ENCODE measurements around the gene ZRANB1.

DNA sequence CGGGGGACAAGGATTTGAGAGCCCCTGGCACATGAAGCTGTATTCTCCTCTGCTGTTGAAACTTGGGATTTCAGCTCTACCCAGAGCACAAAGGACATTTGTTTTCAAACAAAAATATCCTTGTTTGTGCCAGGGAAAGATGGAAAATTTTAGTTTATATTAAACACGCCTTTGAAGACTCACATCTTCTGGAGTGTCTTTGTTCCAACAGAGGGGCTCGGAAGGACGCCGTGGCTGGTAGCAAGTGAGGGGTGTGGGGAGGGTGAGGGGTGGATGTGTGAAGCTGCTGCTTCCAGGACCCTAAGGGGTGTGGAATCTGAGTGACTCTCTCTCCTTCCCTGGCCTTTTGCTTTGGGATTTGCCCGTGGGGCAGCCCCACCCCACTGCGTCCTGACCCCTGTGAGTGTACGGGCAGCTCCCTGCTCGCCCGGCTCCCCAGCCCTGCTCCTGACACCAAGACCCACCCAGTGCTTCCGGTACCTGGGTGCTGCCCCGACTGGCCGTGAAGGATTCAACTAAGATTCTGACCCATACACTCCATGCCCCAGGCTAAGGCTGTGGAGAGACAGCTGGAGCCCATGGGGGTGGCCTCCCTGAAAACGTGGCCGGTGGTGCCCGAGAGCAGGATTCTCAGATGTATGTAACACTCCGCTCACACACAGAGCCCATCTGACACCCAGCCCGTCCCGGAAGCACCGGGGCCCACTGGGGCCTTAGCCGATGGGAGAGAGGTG is 59.6 kb downstream of the ZRANB1 start:
- TF ChIP-seq, protein P1, sequence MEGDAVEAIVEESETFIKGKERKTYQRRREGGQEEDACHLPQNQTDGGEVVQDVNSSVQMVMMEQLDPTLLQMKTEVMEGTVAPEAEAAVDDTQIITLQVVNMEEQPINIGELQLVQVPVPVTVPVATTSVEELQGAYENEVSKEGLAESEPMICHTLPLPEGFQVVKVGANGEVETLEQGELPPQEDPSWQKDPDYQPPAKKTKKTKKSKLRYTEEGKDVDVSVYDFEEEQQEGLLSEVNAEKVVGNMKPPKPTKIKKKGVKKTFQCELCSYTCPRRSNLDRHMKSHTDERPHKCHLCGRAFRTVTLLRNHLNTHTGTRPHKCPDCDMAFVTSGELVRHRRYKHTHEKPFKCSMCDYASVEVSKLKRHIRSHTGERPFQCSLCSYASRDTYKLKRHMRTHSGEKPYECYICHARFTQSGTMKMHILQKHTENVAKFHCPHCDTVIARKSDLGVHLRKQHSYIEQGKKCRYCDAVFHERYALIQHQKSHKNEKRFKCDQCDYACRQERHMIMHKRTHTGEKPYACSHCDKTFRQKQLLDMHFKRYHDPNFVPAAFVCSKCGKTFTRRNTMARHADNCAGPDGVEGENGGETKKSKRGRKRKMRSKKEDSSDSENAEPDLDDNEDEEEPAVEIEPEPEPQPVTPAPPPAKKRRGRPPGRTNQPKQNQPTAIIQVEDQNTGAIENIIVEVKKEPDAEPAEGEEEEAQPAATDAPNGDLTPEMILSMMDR (IDR thresholded peaks at IDR 0.05; ENCODE audit: poor library complexity) = no peak
- TF ChIP-seq EZH2 (IDR thresholded peaks at IDR 0.05; ENCODE audit: borderline replicate concordance) (no peak), EZH2phosphoT487 (IDR thresholded peaks at IDR 0.05; ENCODE audit: low read depth, severe bottlenecking, unreplicated experiment) (no peak)
